ENCODE data around the gene RFC2.

DNA sequence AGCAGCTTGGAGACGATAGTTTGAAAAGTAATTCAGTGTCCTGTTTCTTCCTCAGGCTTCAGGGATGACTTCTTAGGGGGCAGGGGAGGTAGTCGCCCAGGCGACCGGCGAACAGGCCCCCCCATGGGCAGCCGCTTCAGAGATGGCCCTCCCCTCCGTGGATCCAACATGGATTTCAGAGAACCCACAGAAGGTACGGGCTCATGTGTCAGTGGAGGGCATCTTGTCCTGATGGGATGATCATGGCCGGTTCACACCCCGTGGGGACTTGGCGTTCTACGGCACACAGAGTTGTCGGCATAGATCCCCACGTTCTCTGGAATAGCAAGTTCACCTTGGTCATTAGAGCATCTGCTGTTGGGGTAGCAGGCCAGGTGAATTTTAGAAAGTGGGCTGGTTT is 59.5 kb downstream of the RFC2 start:
- TF ChIP-seq JUN (IDR thresholded peaks at IDR 0.05; ENCODE audit: low read depth, low read length) (no peak), KDM1A (IDR thresholded peaks at IDR 0.05; ENCODE audit: borderline replicate concordance, low read length) (no peak), CBX8 (IDR thresholded peaks at IDR 0.05; ENCODE audit: borderline replicate concordance, low read depth, low read length) (no peak)
- TF ChIP-seq, protein P1, sequence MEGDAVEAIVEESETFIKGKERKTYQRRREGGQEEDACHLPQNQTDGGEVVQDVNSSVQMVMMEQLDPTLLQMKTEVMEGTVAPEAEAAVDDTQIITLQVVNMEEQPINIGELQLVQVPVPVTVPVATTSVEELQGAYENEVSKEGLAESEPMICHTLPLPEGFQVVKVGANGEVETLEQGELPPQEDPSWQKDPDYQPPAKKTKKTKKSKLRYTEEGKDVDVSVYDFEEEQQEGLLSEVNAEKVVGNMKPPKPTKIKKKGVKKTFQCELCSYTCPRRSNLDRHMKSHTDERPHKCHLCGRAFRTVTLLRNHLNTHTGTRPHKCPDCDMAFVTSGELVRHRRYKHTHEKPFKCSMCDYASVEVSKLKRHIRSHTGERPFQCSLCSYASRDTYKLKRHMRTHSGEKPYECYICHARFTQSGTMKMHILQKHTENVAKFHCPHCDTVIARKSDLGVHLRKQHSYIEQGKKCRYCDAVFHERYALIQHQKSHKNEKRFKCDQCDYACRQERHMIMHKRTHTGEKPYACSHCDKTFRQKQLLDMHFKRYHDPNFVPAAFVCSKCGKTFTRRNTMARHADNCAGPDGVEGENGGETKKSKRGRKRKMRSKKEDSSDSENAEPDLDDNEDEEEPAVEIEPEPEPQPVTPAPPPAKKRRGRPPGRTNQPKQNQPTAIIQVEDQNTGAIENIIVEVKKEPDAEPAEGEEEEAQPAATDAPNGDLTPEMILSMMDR (IDR thresholded peaks at IDR 0.05; ENCODE audit: control extremely low read depth in 1 of 3, insufficient read depth in 1 of 3, low read depth in 1 of 3, low read length in 3 of 3): no peak
- TF ChIP-seq, protein P2, sequence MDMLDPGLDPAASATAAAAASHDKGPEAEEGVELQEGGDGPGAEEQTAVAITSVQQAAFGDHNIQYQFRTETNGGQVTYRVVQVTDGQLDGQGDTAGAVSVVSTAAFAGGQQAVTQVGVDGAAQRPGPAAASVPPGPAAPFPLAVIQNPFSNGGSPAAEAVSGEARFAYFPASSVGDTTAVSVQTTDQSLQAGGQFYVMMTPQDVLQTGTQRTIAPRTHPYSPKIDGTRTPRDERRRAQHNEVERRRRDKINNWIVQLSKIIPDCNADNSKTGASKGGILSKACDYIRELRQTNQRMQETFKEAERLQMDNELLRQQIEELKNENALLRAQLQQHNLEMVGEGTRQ (IDR thresholded peaks at IDR 0.05; ENCODE audit: low read length): no peak

Measured in H1 (cell line).